Activated T-cell treated with anti-CD3 and anti-CD28 coated beads for 24 hours (primary cell): ENCODE measurements around the gene OTOF.
A peak's percentile ranks its signal among the peaks of the same experiment; 100 is the strongest.
"Not testable (repeated sequence)": the region's sequence is repeated elsewhere in the genome, so short reads cannot be mapped to it uniquely, and the experiment has no call there.

ENCODE experiments used
- DNase-seq: peaks from one replicate; pipeline ENCODE4 v3.0.0-alpha.2; 2020; ENCODE audit warnings: low read depth

Gene OTOF

DNA sequence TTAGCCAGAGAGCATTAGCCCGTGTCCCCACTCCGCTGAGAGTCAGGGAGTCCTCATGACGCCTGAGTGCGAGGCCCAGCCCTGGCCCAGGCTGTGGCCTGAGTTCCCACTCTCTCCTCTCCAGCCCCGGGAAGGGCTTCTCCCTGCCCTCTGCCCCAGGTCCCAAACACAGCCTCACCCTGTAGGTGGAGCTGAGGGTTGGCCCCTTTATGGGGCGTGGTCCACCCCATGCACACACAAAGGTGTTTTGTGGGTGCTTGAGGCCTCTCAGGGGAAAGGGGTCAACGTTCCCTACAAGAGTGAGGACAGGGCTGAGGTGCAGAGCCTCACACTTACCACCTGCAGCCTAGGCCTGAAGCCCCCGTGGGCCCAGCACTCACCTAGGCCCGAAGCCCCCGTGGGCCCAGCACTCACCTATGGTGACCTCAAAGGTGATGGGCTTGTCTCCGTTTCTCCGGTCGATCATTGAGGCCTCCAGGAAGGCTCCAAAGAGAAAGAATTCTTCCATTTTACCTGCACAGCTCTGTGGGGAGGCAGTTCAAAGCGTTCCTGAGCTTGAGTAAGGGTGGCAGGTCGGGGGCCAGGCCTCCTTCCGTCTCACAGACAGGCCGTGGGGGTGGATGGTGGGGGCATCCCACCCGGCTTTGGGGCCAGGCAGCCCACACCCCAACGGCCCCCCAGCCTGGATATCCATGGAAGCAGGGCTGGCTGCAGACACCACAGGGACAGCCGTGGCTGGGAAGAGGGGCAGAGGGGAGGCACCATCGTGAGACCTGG is 2.1 kb upstream of the OTOF start:
- DNase-seq, result no peak

GRCh38 chr2:26479131-26479788 is 1.3 kb upstream of the OTOF start:
- DNase-seq, result no peak

GRCh38 chr2:26478366-26478765 is 442 bp upstream of the OTOF start:
- no peak for DNase-seq

GRCh38 chr2:26477126-26477910 is 606 bp downstream of the OTOF start:
- no peak for DNase-seq

DNA sequence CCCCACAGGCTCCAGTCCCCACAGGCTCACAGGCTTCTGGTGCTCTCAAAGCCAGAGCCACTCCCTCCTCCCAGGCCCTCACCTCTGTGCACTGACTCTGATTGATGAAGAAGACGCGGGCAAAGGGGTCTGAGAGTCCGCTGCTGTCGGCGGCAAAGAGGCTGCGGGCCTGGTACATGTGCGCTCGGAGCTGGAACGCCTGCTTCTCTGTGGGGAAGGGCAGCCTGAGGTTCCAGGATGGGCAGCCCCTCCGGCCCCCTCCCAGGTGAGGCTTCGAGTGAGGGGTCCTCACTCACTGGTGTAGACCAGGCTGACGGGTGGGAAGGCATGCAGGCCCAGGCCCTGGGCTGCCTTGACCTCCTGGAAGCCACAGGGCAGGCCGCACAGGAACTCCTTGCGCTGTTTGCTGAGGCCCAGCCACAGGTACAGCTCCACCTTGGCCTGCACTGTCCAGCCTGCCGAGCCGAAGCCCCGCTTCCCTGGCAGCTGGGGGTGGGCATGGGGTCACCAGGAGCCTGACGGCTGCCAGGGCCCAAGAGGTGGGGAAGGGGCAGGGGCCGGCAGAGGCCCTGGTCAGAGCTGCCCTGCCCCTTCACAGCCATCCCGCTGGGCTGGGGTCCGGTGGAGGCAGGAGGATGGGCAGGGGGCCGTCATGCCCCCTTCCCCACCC is 2.0 kb downstream of the OTOF start:
- DNase-seq, result no peak

GRCh38 chr2:26475037-26475436 is 2.9 kb downstream of the OTOF start:
- no peak for DNase-seq

DNA sequence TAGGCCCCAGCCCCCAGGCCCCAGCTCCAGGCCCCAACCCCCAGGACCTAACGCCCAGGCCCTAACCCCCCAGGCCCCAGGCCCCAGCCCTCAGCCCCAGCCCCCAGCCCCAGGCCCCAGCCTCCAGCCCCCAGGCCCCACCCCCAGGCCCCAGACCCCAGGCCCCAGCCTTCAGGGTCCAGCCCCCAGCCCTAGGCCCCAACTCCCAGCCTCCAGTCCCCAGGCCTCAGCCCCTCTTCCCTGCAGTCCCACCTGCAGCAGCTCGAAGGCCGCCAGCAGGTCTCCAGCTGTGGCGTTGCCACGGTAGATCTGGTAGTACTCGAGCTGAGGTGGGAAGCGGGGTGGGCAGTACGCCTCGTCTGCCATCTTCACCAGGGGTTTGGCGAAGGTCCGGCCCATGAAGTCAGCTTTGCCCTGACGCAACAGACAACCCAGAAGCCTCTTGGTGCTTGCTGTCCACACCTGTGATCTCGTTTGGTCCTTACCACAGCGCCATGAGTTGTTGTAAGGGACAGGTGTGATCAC is 3.6 kb downstream of the OTOF start:
- DNase-seq, result no peak

GRCh38 chr2:26473796-26474195 is 4.1 kb downstream of the OTOF start:
- DNase-seq, result no peak

DNA sequence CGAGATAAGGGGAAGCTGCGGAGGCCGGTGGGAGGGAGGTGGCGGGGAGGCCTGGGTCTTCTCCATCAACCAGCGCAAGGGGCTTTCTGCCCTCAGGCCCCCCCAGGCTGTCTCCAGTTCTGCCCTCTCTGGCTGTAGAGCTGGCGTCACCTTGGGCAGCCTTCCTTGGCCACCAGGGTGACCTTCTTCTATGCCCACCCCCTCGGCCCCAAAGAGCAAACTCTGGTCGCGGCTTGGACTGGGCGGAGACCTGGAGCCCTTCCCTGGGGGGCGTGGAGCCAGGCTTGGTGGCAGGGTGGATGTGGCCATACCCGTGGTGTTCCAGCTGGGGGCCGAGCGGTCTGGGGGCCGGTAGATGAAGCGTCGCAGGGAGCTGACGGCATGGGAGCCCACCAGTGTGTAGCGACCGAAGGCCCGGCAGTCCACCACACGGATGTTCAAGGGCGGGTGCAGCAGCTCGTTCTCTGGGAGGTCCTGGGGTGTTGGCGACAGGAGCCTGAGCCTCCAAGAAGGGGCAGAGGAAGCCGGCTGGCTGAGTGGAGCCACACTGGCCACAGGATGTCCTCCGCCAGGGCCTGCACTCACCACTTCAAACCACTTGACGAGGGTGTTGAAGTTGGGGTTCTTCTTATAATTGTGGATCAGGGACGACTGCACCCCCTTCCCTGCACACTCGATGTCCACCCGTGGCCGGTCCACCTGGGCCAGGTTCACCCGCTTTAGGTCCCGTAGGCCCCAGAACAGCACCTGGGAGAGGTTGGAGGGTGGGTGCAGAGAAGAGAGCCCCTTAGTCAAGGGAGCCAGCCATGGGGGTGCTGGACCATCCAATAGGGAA is 4.9 kb downstream of the OTOF start:
- no peak for DNase-seq

DNA sequence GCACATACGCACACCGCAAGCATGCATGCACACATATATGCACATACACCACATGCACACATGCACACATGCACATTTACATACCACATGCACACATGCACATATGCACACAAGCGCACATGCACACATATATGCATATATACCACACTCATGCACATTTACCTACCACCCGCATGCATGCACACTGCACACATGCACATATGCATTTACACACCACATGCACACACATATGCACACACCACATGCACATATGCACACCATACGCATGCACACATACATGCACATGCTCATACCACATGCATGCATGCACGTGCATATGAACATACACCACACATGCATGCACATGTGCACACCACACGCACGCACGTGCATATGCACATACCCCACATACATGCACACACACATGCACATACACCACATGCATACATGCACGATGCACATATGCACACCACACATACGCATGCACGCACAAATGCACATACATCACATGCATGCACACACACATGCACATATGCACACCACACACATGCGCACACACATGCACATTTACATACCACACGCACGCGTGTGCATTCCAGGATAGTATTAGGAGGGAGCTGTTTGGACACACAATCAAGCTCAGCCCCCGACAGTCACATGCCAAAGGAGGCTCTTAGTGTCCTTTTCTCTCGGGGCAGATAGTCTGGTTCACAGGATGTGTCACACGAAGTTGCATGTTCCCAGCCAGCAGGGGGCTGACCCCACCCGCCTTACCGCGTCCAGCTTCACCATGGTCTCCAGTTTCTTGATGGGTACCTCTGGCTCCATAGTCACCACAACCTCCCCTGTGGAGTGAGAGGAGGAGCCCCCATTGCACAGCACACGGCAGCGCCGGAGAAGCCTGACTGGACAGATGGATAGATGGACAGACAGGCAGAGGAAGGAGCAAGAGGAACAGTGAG is 5.9 kb downstream of the OTOF start:
- no peak for DNase-seq

DNA sequence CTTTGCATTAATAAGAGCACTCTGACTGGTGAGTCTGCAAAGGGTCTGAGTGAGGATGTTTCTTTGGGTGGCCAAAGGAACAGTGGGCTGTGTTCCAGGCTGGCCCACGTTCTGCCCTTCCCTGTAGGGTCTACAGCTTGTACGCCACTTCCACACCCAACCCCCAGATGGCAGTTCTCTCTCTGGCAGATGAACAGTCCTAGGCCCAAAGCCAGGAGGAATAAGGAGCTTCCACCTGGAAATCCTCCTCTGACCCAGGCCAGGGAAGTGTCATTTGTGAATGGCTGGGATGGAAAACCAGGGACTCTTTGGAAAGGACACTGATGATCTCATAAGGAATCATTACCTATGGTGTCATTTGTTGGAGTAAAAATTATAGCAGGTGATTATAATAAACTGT is 6.6 kb downstream of the OTOF start:
- no peak for DNase-seq

- no peak for DNase-seq
Observed at GRCh38 chr2:26470601-26471260, 7.2 kb downstream of the OTOF start.

- no peak for DNase-seq
Observed at GRCh38 chr2:26469955-26470354, 8.0 kb downstream of the OTOF start.

- DNase-seq, result peak; percentile 55
Observed at GRCh38 chr2:26469092-26469710, 8.7 kb downstream of the OTOF start.

DNA sequence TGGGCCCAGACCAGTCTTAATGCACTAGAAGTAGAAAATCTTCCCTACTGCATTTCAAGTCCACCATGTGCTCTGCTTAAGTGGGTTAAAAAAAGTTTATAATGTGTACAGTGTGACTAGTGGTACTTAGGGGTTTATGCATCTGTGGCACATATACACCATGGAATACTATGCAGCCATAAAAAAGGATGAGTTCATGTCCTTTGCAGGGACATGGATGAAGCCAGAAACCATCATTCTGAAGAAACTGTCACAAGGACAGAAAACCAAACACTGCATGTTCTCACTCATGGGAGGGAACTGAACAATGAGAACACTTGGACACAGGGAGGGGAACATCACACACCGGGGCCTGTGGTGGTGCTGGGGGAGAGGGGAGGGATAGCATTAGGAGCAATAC is 9.4 kb downstream of the OTOF start:
- not testable (repeated sequence) for DNase-seq

DNA sequence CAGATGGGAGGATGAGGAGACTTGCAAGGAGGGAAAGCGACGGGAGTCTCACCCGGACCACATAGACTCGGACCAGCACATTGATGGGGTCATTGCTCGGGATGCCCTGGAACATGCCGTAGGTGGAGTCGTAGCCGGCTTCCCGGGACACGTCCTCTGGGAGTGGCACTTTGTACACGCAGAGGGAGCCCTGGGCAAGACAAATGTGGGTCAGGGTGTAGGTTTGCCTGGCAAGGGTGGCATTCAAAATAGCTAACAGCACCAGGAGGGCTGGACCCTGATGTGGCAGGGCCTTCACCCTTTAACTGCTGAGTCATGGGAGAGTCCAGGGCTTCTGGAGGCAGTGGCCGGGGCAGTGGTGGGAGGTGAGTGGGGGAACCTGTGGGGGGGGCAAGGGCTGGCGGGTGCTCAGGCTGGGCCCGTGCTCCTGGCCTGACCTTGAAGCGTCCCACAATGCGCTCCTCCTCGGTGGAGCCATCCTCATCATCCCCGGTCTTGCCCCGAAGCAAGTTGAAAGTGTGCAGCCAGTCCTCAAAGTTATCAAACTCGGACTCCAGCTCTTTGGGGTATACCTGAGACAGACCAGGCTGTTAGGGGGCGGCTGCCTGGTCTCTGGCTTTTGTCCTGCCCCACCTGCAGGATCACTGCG is 11.1 kb downstream of the OTOF start:
- DNase-seq, result no peak

DNA sequence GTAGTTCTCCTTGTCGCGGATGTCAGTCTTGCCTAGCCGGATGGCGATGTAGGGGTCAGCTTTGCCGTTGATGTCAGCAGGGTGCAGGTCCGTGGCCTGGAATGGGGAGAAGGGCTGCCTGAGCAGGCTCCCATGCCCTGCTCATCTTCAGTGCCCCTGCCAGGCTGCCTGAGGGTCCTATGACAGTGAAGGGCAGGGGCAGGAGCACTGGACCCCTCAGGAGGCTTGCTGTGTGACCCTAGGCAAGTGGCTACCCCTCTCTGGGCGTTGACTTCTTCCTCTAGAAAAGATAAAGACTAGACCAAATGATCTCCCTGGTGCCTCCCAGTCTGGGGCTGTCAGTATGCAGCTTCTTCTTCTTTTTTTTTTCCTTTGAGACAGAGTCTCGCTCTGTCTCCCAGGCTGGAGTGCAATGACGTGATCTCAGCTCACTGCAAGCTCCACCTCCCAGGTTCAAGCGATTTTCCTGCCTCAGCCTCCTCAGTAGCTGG is 11.9 kb downstream of the OTOF start:
- DNase-seq, result no peak

- DNase-seq, result no peak
Observed at GRCh38 chr2:26465266-26465925, 12.5 kb downstream of the OTOF start.
